K562 treated with DMSO at 1 percent for 4 hours (cell line): ENCODE measurements around the gene NAPA. TPM values are rescaled to one million over a fixed set of nuclear protein-coding genes. Genes with fewer than 3 reads are reported as not detected.

ENCODE experiments used
- total RNA-seq: library from RNA; unstranded; fragments of 300-600 nt; gene quantifications from 2 replicates; pipeline ENCODE4 v1.2.3, GENCODE V29; 2022; ENCODE audit not compliant: insufficient read depth

NAPA gene
- total RNA-seq = 134 and 135 TPM in 2 replicates

GRCh38 chr19:47514869-47515588 is at the start of gene NAPA:
Gene NAPA (minus strand): TSS chr19:47515063. CDS start chr19:47514940, 123 bp downstream.

GRCh38 chr19:47483800-47484690 is 30.8 kb downstream of the NAPA start, which contains the start of gene KPTN:
Gene KPTN (minus strand): TSS chr19:47484219. CDS start chr19:47484160, 59 bp downstream.

GRCh38 chr19:47471733-47472457 is 43.0 kb downstream of the NAPA start, which contains the start of gene SLC8A2:
Gene SLC8A2 (minus strand): TSS chr19:47471893. CDS start chr19:47466403, 5,490 bp downstream.

Other genes with a start within 250 kb of the NAPA start
- 25.4 and 26.1 TPM in 2 replicates for gene INAFM1, start 240.2 kb downstream of the NAPA start, total RNA-seq
- gene C5AR1, start 205.2 kb downstream of the NAPA start, total RNA-seq = 0.91 and 1.3 TPM in 2 replicates
- not detected in 2 replicates for gene C5AR2, start 182.9 kb downstream of the NAPA start, total RNA-seq
- 11.3 and 12.0 TPM in 2 replicates for gene DHX34, start 165.7 kb downstream of the NAPA start, total RNA-seq
- 2.9 and 5.6 TPM in 2 replicates for gene MEIS3, start 95.5 kb downstream of the NAPA start, total RNA-seq
- gene SLC8A2, start 43.2 kb downstream of the NAPA start, total RNA-seq = 0.24 TPM in 1 of 2 replicates, not detected in the other
- gene KPTN, start 30.8 kb downstream of the NAPA start, total RNA-seq = 8.1 and 10.2 TPM in 2 replicates
- gene ZNF541, start 58.1 kb upstream of the NAPA start, total RNA-seq = 0.44 and 0.96 TPM in 2 replicates
- 4.8 and 12.1 TPM in 2 replicates for gene BICRA, start 94.1 kb upstream of the NAPA start, total RNA-seq
- 21.0 and 25.2 TPM in 2 replicates for gene EHD2, start 198.4 kb upstream of the NAPA start, total RNA-seq
- 1,045 and 1,223 TPM in 2 replicates for gene NOP53, start 230.5 kb upstream of the NAPA start, total RNA-seq